A172 (cell line): ENCODE data around the gene TK2. TPM values are rescaled to one million over a fixed set of nuclear protein-coding genes. Genes with fewer than 3 reads are reported as not detected.
"Not testable (repeated sequence)": the region's sequence is repeated elsewhere in the genome, so short reads cannot be mapped to it uniquely, and the experiment has no call there.

ENCODE experiments used
- DNase-seq: peaks from one replicate; pipeline ENCODE4 v3.0.0-alpha.2; 2015; ENCODE audit warnings: low spot score
- total RNA-seq: library from RNA; depleted of rRNA; stranded (reverse); fragments of >200 nt; shearing (Covaris generic); gene quantifications from 2 replicates; pipeline ENCODE4 v1.2.3, GENCODE V29; 2014

The TK2 gene
- total RNA-seq, 1 experiment from 2014 or later, result 35.0 TPM

DNA sequence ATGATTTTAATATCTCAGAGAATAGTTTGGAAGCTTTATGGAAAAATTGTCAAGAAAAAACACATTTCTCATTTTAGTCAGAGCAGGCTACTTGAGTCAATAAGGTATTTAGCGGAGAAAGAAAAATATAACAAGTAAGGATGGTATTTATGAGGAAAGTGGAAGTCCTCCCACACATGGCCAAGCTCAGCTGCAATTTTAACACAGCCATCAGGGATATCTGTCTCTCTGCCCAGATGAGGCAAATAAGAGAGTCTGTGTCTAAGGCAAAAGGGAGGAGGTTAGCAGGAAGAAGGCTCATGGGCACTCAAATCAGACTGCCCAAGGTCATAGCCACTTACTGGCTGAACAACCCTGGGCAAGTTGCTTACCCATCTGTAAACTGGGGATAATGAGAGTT, 24.2 kb upstream of the TK2 start:
- DNase-seq, result no peak

DNA sequence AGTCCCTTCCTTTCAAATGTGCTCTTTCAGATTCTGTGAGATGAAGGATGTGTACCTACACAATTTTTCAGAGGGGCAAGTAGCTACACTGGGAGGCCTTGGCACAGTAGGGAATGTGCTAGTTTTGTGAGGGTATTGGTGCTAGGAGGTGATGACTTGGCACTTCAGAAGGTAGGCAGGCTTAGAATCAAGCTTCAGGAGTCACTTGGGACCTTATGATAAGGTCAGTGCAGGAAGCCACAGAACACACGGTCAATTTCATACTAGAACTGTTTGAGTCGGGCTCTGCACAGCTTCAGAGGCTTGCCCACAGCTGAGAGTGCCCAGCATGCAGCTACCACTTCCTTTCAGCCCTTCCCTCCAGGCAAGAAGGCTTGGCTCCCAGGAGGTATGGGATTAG, 22.4 kb upstream of the TK2 start:
- DNase-seq, result no peak

DNA sequence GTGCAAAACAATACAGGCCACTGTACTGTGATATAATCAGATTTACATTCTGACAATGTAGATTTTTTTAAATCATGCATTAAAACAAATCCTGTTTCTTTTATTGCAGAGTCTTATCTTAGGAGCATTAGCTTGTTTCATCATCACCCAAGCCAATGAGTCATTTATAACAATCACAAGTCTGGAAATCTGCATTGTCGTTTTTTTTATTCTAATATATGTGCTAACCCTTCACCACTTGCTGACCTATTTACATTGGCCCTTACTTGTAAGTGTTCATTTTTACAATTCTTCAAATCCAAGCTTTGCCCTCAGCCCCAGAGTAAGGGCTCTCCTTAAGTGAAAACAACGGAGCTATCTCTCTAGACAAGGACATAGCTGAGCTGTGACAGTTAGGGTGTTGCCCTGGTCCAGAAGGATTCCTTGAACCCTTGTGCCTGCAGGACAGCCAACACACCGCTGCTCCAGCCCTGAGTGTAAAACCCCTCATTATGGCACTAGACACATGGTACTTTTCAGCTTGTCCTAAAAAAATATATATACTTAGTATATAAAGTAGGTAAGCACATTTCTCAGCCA, 20.0 kb upstream of the TK2 start:
- DNase-seq, result peak; percentile 59

DNA sequence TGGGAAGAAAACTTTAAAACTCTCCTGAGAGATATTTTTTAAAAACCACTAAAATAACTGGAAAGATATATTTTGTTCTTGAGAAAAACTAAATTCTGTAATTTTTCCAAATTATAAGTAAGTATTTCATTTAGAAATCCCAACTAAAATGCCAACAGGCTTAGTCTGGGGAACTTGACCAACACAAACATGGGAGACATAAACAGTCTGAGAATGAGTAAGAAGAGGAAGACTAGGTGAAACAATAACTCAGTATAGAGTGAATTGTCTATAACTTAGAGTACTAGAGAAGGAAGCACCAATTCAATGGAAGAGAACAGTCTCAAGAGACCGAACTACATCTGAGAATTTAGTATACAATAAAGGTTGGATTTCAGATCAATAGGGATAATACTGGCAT, 19.2 kb upstream of the TK2 start:
- DNase-seq, result peak; percentile 40

DNA sequence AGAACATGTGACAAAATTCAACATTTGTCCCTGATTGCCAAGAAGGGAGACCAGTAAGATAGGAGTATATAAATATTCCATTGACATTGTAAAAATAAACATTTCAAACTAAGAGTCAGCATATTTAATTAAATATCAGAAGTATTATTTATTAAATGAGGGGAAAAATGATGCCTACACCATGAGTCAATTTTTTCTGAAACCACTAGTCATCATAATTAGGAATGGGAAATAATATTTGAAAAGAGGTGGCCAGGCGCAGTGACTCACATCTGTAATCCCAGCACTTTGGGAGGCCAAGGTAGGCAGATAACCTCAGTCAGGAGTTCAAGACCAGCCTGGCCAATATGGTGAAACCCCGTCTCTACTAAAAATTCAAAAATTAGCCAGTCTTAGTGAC, 18.4 kb upstream of the TK2 start:
- peak; percentile 23 for DNase-seq

DNA sequence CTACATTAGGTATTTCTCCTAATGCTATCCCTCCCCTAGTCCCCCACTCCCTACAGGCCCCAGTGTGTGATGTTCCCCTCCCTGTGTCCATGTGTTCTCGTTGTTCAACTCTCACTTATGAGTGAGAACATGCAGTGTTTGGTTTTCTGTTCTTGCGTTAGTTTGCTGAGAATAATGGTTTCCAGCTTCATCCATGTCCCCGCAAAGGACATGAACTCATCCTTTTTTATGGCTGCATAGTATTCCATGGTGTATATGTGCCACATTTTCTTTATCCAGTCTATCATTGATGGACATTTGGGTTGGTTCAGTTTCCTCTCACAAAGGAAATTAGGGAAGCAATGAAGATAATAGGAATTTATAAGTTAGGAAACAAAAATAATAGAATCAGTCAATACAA, 17.3 kb upstream of the TK2 start:
- DNase-seq, result not testable (repeated sequence)

DNA sequence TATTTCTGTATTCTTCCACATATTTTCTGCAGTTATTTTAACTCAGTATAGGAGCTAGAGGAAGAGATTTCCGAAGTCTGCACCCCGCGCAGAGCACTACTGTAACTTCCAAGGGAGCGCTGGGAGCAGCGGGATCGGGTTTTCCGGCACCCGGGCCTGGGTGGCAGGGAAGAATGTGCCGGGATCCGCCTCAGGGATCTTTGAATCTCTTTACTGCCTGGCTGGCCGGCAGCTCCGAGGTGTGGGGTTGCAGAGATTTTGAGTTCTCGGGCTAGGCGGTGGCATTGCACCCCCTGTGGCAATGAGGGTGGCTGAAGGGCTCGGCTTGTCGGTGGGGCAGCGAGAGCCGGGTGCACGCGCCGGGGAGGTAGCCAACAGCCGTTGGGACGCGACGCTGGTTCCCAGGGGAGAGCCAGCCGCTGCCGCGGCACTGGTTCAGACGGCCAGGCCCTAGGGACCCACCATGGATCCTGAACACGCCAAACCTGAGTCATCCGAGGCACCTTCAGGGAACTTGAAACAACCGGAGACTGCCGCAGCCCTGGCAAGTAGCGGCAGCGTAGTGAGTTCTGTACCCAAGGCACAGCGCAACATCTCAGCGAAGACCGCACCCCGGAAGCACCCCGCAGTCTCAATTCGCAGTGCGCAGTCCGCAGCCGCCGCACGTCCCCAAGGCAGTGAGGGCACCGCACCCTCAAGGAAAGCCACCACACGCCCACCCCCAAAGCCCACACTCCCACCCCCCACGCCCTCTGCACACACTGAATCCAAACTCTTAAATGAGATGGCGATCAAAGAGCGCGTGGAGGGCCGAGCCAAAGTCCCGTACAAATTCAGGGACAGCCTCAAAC, 16.4 kb upstream of the TK2 start, which contains the start of gene CMTM1:
TSS of gene CMTM1 (plus strand) at position 389 of the 851 bp plus-strand sequence. CDS start at position 464, 75 bp downstream.
- no peak for DNase-seq

DNA sequence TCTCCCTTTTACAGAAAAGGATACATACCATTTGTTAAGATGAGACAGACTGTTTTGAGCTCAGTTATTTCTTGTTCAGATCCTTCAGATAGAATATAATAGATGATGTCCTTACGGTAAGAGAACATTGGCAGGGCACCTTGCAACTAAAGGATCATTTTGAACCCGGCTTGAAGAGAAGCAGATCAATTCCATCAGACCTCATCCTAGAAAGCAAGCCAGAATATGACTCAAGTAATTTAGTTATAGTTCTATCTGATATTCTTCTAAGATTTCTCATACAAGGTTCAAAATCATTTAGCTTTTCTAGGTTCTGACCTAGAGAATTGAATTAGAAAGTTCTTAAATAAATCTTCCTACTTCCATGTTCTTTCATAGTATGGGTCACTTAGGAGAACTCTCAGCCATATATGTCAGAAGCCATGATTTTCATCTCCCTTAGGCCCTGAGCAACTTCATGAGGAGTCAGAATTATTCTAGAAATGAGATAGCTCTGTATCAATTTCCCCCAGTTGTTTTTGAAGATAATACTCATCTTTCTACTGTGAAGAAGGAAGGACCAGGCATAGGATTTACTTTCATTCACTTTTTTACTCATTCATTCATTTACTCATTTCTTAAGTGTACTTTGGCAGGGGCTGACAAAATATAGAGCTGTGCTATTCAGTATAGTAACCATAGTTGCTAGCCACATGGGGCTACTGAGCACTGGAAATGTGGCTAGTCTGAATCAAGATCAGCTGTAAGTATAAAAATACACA, 13.8 kb upstream of the TK2 start:
- DNase-seq, result no peak

DNA sequence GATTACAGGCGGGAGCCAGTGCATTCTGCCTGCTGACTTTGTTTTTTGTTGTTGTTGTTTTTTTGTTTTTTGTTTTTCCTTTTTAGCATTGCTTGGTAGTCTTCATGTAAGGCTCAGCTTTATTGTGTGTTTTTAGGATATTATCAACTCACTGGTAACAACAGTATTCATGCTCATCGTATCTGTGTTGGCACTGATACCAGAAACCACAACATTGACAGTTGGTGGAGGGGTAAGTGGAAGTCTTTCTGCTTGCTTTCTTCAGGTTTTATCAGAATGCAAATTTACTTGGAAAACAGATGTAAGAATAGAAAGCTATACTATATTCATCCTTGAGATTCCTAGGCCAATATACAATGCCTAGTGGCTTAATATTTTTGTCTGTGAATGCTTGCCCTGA, 13.1 kb upstream of the TK2 start:
- DNase-seq, result no peak

DNA sequence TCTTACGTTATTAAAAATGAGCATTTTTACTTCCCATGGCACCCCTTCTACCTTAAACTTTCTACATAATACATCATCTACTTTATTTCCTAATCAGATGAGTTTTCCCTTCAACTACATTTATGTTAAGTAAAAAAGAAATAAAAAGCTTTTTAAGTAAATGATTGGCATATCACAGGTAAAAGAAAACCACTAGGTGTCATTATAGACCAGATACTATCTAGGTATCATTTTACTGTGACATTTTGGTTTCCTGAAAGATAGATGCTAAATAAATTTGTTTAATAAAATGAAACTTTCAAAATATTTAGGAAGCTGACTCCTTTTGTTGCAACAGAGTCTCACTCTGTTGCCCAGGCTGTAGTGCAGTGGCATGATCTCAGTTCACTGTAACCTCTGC, 12.5 kb upstream of the TK2 start:
- no peak for DNase-seq

DNA sequence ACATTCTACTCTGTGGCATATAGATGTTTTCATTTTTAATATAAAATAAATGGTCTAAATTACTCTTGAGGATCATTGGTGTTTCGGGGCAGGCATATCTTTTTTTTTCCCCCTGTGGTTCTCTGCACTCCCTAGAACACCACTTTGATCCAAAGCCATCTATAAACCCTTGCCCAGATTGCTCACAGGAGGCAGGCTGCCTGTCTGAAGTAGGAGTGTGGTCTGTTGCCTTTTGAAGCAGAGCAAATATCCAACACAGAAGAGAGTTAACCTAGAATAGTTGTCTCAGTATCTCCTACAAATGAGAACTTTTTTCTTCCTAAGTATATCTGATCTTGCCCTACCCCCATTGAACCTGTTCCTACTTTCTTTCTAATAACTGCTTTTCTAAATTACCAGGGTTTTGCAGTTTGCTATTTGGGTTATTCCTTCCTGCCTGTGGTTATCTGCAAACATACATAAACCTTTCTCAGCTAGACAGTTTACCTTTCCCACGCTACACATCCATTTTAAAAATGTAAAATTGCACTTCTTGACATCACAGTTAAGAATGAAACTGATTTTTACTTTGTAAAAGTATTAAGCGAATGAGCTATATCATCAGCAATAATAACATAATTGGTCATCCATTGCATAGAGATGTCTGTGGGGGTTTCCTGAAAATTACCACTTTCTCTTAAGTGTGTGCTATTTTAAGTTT, 11.6 kb upstream of the TK2 start:
- no peak for DNase-seq

DNA sequence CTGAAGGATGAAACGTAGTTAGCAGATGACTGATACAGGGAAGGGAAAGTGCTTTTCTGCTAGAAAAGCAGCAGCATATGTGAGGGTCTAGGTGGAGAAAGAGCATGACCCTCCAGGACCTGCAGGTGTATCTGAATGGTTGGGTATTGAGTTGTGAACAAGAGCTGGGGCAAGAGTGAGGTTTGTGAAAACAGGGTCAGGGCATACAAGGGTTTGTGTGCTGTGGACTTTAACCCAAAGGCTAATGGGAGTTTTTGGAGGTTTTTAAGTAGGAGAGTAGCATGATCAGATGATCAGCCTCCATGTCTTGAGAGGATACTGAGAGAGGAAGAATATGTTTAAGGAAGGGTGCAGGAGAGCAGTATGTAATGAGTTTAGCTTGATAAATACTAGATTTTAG, 10.2 kb upstream of the TK2 start:
- no peak for DNase-seq

DNA sequence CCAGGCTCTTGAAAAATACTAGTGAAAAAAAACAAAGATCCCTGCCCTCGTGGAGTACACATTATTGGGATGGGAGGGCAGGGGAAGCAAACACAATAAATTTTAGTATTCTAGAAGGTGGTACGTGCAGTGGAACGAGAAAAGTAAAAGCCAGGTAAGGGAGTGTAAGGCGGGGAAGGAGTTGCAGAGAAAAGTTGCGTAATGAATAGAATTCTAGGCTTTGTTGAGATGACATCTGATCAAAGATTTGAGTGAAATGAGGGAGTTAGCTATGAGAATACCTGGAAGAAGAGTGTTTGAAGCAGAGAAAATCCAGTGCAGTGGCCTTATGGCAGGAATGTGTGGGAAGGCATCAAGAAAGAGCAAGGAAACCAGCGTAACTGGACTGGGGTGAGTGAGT, 4.6 kb upstream of the TK2 start:
- no peak for DNase-seq

DNA sequence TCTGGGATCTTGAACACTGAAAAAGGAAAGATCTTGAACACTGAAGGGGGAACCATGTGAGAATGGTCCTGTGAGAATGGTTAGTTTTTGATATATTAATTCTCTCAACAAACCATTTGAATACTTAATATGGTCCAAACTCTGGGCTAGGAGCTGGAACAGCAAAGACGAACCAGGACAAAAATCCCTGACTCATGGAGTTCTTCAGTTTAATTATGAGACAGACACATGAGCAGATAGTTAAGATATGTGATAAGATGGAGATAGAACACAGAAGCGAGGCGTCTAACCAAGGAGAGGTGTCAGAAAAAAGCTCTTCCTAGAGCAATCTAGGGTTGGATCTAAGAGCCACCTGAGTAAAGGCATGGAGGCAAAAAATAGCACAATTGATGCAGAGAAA, 4.1 kb upstream of the TK2 start:
- DNase-seq, result no peak

DNA sequence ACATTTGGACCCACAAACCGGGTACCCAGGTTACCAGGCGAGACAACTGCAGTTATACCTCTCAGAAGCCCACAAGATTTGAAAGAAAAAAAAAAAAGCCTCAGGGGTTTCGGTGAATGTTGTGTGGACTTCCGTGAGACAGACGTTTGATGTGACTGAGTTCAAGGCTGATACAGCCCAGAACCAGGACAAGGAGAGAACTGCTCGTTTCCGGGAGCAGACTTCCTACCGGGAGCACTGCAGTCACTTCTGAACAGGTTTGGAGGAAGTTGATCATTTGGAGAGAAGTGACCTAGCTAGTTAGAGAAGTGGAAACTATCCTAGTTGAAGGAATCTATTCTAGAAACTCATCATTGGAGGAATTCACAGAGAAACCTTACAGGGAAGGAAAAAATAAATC, 3.3 kb upstream of the TK2 start:
- DNase-seq, result no peak

DNA sequence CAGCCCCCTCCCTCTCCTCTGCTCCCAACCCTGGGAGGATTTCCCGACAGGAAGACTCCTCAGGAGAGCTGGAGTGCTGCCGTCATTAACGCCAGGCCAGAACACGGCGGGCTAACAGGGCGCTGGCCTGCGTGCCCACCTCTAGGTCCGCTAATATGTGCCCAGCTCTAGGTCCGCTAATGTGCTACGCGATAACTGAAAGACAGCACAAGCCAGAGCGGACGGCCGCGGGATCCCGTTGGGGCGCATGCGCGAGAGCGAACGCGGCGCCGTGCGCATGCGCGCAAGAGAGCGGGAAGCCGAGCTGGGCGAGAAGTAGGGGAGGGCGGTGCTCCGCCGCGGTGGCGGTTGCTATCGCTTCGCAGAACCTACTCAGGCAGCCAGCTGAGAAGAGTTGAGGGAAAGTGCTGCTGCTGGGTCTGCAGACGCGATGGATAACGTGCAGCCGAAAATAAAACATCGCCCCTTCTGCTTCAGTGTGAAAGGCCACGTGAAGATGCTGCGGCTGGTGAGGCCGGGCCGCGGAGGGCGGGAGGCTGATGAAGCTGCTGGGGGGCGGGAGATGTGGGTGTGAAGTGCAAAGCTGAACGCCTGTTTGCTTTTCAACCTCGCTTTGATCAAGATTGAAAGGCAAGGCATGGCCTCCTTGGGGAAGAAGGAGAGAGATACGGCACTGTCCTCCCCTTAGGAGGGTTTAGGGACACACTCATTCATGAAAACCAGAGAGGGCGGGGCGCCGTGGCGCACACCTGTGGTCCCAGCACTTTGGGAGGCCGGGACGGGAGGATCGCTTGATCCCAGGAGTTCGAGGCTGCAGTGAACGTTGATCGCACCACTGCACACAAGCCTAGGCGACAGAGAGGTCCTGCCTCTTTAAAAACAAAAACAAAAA, 2.6 kb upstream of the TK2 start, which contains the start of gene CKLF:
TSS of gene CKLF (plus strand) at position 291 of the 892 bp plus-strand sequence. CDS start at position 431, 140 bp downstream.
- DNase-seq, result peak; percentile 83

DNA sequence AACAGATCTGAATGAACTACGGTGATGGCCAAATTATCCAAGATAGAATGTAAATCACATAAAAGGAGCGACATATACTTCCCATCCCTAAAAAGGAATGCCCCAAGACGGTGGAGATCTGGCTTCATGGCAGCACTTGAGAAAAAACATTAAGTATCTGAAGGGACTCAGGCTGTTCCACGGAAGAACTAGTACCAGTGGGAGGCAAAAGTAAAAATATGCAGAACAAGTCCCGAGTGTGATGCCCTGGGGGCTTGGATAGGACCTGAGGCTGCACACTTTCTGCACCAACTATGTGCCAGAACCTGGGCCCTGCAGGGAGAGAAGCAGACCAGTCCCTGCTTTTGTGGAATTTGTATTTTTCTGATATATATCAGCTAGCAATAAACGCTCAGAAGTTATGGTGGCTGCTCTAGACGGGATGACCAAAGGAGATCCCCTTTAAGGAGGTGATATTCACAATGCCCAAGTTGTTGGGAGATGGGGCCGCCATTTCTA, 1.9 kb upstream of the TK2 start:
- DNase-seq, result no peak

DNA sequence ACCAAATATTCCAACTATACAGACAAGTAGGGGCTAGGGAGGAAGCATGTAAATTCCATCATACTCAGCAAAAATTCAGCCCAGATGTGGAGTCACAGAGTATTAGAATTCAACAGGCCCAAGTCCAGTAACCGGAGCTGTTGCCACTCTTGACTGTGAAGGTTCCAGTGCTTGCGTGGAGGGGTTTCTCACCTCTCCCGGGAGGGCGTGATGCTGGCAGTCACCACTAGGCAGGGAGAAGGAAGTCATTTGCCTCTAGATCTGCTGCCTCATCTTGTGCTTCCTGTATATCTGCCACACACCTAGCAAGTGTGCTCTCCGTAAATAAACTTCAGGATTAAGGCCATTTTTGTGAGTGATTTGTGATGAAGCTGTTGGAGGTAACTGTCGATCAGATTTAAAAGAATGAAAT, 1.4 kb upstream of the TK2 start:
- DNase-seq, result peak; percentile 39

DNA sequence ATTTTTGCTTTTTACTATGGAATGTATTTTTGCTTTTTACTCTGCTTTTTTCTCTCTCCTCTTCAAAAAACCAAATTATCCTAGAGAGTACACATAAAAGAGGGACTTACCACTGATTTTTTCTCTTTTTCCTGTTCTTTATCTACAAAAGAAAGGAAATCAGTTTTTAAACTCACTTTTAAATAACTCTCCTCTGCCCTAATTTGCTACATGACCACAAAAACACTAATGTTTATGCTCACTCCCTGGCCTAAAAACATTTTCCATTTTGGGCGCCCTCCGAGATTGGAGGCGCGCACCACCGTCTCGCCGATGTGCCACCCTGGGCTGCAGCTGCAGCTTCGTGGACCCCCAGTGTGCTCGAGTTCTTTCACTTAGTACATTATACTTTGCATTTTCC, 1.1 kb downstream of the TK2 start:
- no peak for DNase-seq

DNA sequence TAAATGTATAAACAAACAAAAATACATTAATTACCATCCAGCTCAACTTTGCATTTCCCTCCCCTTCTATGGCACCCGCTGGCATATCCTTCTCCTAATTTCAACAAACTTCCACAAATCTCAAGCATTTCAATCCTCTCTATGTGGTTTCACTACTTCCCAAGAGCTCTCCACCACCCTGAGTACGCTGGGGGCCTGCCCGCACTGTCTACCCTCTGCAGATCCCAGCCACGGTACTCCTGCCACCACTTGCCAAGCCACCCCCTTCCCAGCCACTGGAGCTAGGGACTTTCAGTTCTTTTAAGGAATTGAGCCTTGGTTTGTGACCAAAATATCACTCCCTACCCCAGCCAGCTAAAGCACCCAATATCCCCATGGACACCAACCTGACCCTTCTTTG, 1.9 kb downstream of the TK2 start:
- no peak for DNase-seq
